ENCODE data around the gene APOO. TPM values are rescaled to one million over a fixed set of nuclear protein-coding genes. Genes with fewer than 3 reads are reported as not detected.

APOO gene
- total and polyA plus RNA-seq, 3 donors from 2014 or later: 29.4 to 33.8 (median 31.1) TPM

DNA sequence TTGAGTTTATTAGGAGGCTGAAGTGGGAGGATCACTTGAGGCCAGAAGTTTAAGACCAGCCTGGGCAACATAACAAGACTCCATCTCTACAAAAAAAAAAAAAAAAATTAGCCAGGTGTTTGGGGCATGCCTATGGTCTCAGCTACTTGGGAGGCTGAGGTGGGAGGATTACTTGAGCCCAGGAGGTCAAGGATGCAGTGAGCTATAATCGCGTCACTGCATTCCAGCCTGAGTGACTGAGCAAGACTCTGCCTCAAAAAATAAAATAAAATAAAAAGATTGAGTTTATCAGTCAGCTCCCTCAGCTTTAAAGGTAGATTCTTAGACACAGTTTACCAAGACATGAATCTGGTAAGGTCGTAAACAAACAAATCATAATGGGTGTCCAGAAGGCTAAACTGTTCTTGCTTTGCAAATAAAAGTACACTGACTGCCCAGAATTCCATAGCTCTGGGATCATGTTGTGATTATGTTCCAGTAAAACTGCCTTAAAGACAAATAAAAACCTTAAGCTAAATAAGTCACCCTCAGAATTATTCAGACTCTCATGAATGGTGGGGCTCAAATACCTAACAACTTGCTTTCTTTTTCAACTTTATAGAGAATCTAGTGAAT, 18.7 kb downstream of the APOO start:
- TF ChIP-seq POLR2A (IDR thresholded peaks at IDR 0.05) (no peak), CTCF (IDR thresholded peaks at IDR 0.05) (no peak)
- H3K27me3 ChIP-seq: no peaks in the 10 kb centered on the region
- H3K4me1 ChIP-seq: no peaks in the 10 kb centered on the region
- DNase-seq: peak; percentile 42
- 38 to 41% methylated on average over 3 of the region's 3 CpGs for whole genome bisulfite sequencing, 2 donors
- intact Hi-C loops (cut with DNase I; ENCODE audit: low total_unique reads): no loop called here
- H3K27ac ChIP-seq: peak overlapping the region in 1 of 2 donors; percentile 61
- no peaks in the 10 kb centered on the region for H3K36me3 ChIP-seq (ENCODE audit: low read depth, missing control alignments)
- H3K9me3 ChIP-seq: no peaks in the 10 kb centered on the region
- no peak overlapping the region for H3K4me3 ChIP-seq

DNA sequence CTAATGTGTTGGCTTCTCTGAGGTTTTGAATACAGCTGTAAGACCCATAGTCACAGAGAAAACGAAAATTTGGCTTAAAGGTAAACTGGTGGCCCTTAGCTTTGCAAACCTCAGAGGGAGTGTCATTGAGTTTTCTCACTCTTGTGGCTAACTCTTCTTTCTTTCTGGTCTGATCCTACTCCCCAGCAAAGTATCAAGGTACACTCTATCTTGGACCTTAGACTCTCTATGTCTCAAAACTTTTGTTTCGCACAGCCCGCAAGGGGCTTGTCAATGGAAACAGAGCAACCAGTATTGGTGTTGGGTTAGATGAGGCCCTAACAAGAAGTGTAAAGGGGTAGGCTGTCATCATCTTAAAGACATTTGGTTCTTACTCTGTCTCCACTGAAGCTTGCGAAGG, 19.8 kb downstream of the APOO start:
- no peak for DNase-seq
- H3K27me3 ChIP-seq: no peaks in the 10 kb centered on the region
- H3K27ac ChIP-seq: no peak overlapping the region
- WGBS, 2 donors: 78 to 92% methylated on average over 4 of the region's 4 CpGs
- H3K36me3 ChIP-seq (ENCODE audit: low read depth, missing control alignments): no peaks in the 10 kb centered on the region
- H3K4me3 ChIP-seq: no peak overlapping the region
- intact Hi-C loops (cut with DNase I; ENCODE audit: low total_unique reads): no loop called here
- no peaks in the 10 kb centered on the region for H3K4me1 ChIP-seq
- H3K9me3 ChIP-seq: no peaks in the 10 kb centered on the region
- no peak for TF ChIP-seq CTCF (IDR thresholded peaks at IDR 0.05)
- TF ChIP-seq POLR2A (IDR thresholded peaks at IDR 0.05): no peak

- no peak overlapping the region for H3K27ac ChIP-seq
Observed at GRCh38 chrX:23887451-23887850, 20.3 kb downstream of the APOO start.

GRCh38 chrX:23885803-23886202, 21.9 kb downstream of the APOO start:
- no peaks in the 10 kb centered on the region for H3K4me1 ChIP-seq
- no peak for DNase-seq
- intact Hi-C loops (cut with DNase I; ENCODE audit: low total_unique reads): no loop called here
- H3K9me3 ChIP-seq: no peaks in the 10 kb centered on the region
- H3K36me3 ChIP-seq (ENCODE audit: low read depth, missing control alignments): no peaks in the 10 kb centered on the region
- no peak overlapping the region for H3K27ac ChIP-seq
- no peak for TF ChIP-seq POLR2A (IDR thresholded peaks at IDR 0.05)
- TF ChIP-seq CTCF (IDR thresholded peaks at IDR 0.05): no peak
- no peaks in the 10 kb centered on the region for H3K27me3 ChIP-seq
- WGBS, 2 donors: 51 to 83% methylated on average over 2 of the region's 3 CpGs
- H3K4me3 ChIP-seq: no peak overlapping the region

More at GRCh38 chrX:23887451-23887850, 20.3 kb downstream of the APOO start:
- H3K4me1 ChIP-seq: no peaks in the 10 kb centered on the region
- H3K36me3 ChIP-seq (ENCODE audit: low read depth, missing control alignments): no peaks in the 10 kb centered on the region
- H3K4me3 ChIP-seq: no peak overlapping the region
- TF ChIP-seq CTCF (IDR thresholded peaks at IDR 0.05) (no peak), POLR2A (IDR thresholded peaks at IDR 0.05) (no peak)
- no peaks in the 10 kb centered on the region for H3K27me3 ChIP-seq
- 76 to 84% methylated on average over 2 to 6 of the region's 6 CpGs for WGBS, 2 donors
- intact Hi-C loops (cut with DNase I; ENCODE audit: low total_unique reads): no loop called here
- DNase-seq: peak; percentile 56
- no peaks in the 10 kb centered on the region for H3K9me3 ChIP-seq

GRCh38 chrX:23884427-23885024, 23.2 kb downstream of the APOO start:
- Histone ChIP-seq H3K4me1 (no peaks in the 10 kb centered on the region), H3K27me3 (no peaks in the 10 kb centered on the region), H3K9me3 (no peaks in the 10 kb centered on the region), H3K36me3 (ENCODE audit: low read depth, missing control alignments) (no peaks in the 10 kb centered on the region), H3K4me3 (no peak overlapping the region), H3K27ac (no peak overlapping the region)
- TF ChIP-seq CTCF (IDR thresholded peaks at IDR 0.05): no peak
- intact Hi-C loops (cut with DNase I; ENCODE audit: low total_unique reads): no loop called here
- no peak for DNase-seq
- 56 to 57% methylated on average over 4 of the region's 4 CpGs for WGBS, 2 donors

Measured in testis (tissue), 3 donors.